Neutrophil (primary cell): ENCODE data around the gene C1QTNF7.

ENCODE experiments used
- H3K27ac ChIP-seq: fragments of 200-600 bp; sonication (generic); 2 replicates; pipeline ENCODE4 v1.5.1; 2016; ENCODE audit warnings: mild to moderate bottlenecking, moderate library complexity
- H3K27me3 ChIP-seq: fragments of 200-600 bp; sonication (generic); 2 replicates; pipeline ENCODE4 v1.6.0; 2016; ENCODE audit warnings: mild to moderate bottlenecking
- H3K36me3 ChIP-seq: fragments of 200-600 bp; sonication (generic); 2 replicates; pipeline ENCODE4 v1.5.1; 2017
- H3K4me1 ChIP-seq, 2 experiments: fragments of 200-600 bp in 1 of 2; sonication (generic) in 1 of 2; 1 replicate in 1 of 2; 2 replicates in 1 of 2; pipeline versions ENCODE4 v1.5.1 to v1.6.1; 2013 to 2016; ENCODE audit warnings: low read depth in 1 of 2, low read length in 1 of 2, mild to moderate bottlenecking in 1 of 2, moderate library complexity in 1 of 2; ENCODE audit not compliant: control insufficient read depth in 1 of 2, insufficient read depth in 1 of 2
- H3K4me3 ChIP-seq, 2 experiments: fragments of 200-600 bp in 1 of 2; sonication (generic) in 1 of 2; 1 replicate in 1 of 2; 2 replicates in 1 of 2; pipeline ENCODE4 v1.5.1; 2013 to 2016; ENCODE audit warnings: low read depth in 1 of 2, low read length in 1 of 2, mild to moderate bottlenecking in 1 of 2, moderate library complexity in 1 of 2
- H3K9me3 ChIP-seq: fragments of 200-600 bp; sonication (generic); 2 replicates; pipeline ENCODE4 v1.5.1; 2016
- TF ChIP-seq, protein P1 (sequence below): fragments of 200-600 bp; sonication (generic); IDR thresholded peaks from 2 replicates; pipeline ENCODE4 v1.5.1; 2016; ENCODE audit warnings: antibody characterized with exemption

Gene C1QTNF7

DNA sequence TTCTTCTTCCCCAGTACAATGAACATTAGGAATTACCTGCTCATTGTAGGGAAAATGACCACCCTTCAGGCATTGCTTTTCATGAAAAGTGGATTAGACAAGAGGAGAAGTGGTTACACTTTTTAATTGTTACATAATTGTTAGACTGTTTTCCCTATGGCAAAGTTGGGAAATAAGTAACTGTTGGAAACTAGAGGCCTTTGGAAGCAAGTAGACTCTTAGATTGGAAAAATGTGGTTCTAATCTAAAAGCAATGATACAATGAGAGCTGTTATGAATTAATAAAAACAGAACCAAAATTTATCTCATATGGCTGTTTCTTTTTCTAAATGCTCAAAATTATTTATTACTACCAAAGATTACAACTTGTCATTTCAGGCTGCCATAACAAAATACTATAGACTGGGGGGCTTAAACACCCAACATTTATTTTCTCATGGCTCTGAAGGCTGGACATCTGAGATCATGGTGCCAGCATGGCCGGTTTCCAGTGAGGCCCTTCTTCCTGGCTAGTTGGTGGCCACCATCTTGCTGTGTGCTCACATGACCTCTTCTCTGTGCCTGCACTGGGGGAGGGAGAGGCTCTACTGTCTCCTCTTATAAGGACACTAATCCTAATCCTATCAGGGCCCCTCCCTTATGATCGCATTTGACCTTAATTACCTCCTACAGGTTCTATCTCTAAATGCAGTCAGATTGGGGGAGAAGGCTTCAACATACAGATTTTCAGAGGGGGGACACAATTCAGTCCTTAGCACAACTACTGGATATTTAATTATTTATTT, 54.3 kb downstream of the C1QTNF7 start:
- H3K27ac ChIP-seq = no peak overlapping the region
- H3K27me3 ChIP-seq = no peaks in the 10 kb centered on the region
- H3K9me3 ChIP-seq = no peaks in the 10 kb centered on the region
- no peaks in the 10 kb centered on the region for H3K4me1 ChIP-seq
- no peak overlapping the region for H3K4me3 ChIP-seq
- H3K36me3 ChIP-seq = no peaks in the 10 kb centered on the region
- TF ChIP-seq, protein P1, sequence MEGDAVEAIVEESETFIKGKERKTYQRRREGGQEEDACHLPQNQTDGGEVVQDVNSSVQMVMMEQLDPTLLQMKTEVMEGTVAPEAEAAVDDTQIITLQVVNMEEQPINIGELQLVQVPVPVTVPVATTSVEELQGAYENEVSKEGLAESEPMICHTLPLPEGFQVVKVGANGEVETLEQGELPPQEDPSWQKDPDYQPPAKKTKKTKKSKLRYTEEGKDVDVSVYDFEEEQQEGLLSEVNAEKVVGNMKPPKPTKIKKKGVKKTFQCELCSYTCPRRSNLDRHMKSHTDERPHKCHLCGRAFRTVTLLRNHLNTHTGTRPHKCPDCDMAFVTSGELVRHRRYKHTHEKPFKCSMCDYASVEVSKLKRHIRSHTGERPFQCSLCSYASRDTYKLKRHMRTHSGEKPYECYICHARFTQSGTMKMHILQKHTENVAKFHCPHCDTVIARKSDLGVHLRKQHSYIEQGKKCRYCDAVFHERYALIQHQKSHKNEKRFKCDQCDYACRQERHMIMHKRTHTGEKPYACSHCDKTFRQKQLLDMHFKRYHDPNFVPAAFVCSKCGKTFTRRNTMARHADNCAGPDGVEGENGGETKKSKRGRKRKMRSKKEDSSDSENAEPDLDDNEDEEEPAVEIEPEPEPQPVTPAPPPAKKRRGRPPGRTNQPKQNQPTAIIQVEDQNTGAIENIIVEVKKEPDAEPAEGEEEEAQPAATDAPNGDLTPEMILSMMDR = no peak

DNA sequence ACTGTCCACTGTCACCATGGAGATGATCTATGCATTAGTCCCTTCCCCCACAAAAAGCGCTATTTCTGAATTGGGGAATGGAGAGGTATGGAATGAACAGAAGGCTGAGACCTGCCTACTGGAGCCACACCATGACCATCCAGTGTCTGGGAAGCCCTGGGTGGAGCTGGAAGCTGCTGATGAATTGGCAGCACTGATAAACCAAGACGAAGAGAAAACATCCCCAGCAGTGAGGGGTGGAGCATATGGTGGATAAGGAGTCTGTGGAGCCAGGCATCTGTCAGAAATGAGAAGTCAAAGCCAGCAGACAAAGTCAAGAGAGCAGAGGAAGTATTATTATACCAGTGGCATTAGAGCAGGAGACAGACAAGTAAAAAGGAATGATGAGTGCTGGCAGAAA, 55.0 kb downstream of the C1QTNF7 start:
- TF ChIP-seq, protein P1 = no peak
- H3K4me1 ChIP-seq = no peaks in the 10 kb centered on the region
- H3K27me3 ChIP-seq = no peaks in the 10 kb centered on the region
- H3K36me3 ChIP-seq = no peaks in the 10 kb centered on the region
- no peaks in the 10 kb centered on the region for H3K9me3 ChIP-seq
- H3K27ac ChIP-seq = no peak overlapping the region
- no peak overlapping the region for H3K4me3 ChIP-seq

DNA sequence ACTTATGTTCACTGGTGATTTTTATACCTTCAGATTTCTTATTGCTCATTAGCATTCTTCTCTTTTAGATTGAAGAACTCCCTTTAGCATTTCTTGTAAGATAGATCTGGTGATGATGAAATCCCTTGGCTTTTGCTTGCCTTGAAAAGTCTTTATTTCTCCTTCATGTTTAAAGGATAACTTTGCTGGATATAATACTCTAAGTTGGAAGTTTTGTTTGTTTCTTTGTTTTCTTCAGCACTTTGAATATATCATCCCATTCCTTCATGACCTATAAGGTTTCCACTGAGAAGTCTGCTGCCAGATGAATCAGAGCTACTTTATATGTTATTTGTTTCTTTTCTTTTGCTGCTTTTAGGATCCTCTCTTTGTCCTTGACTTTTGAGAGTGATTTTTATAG, 60.3 kb downstream of the C1QTNF7 start:
- Histone ChIP-seq H3K9me3 (no peaks in the 10 kb centered on the region), H3K4me3 (no peak overlapping the region), H3K27me3 (no peaks in the 10 kb centered on the region), H3K36me3 (no peaks in the 10 kb centered on the region), H3K27ac (no peak overlapping the region), H3K4me1 (no peaks in the 10 kb centered on the region)
- TF ChIP-seq, protein P1 = no peak

DNA sequence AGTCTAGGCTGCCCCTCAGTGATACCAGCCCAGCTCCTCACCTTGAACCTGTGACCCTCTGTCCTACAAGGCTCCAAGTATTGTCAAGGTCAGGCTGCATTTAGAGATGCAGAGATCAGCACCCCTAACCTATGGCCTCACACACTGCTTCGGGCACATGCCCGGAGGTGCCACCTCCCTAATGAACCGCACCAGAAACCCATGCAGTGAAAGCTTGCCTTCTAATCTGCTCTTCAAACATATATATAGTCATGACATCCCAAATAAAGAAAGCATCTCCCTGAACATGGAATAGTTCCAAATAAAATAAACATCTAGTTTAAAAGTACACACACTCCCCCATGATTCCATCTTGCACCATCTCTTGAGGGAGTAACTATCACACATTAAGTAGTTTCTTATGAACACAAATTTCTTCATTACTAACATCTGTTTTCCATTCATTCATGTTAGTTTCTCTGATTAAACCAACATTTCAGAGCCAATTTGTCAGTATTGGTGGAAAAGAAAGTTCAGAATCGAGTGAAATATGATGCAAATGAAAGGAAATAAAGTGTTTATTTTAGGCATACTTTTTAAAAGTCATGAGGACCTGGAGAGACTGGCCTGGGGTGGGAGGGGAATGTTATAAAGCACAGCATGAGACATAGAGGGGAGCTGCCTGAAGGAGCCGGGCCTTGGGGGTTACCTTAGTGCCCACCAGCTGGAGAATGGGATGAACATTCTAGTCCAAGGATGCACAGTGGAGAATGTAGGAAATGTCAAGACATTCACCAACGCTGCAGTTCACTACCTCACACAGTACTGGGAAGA, 61.0 kb downstream of the C1QTNF7 start:
- H3K4me1 ChIP-seq = no peaks in the 10 kb centered on the region
- no peaks in the 10 kb centered on the region for H3K9me3 ChIP-seq
- no peak overlapping the region for H3K4me3 ChIP-seq
- no peaks in the 10 kb centered on the region for H3K36me3 ChIP-seq
- TF ChIP-seq, protein P1 = no peak
- H3K27ac ChIP-seq = no peak overlapping the region
- no peaks in the 10 kb centered on the region for H3K27me3 ChIP-seq

DNA sequence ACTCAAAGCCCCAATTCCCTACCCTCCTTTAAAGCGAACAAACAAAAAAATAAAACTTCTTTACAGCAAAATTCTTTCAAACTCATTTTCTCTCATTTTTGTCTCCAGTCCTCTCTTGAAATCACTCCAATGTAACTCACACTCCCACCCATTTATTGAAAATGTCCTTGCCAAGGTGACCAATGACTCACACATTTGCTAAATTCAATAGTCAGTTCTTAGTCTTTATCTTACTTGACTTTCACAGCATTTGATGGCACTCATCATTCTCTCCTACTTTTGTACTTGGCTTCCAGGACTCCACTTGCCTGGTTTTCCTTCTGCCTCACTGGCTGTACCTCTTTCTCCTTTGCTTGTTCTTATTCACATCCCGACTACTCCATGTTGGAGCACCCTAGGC, 61.7 kb downstream of the C1QTNF7 start:
- no peaks in the 10 kb centered on the region for H3K27me3 ChIP-seq
- no peak overlapping the region for H3K27ac ChIP-seq
- H3K9me3 ChIP-seq = no peaks in the 10 kb centered on the region
- TF ChIP-seq, protein P1 = no peak
- H3K4me3 ChIP-seq = no peak overlapping the region
- H3K4me1 ChIP-seq = no peaks in the 10 kb centered on the region
- no peaks in the 10 kb centered on the region for H3K36me3 ChIP-seq
